Measurements from ENCODE around the gene VPS9D1.

Gene VPS9D1

DNA sequence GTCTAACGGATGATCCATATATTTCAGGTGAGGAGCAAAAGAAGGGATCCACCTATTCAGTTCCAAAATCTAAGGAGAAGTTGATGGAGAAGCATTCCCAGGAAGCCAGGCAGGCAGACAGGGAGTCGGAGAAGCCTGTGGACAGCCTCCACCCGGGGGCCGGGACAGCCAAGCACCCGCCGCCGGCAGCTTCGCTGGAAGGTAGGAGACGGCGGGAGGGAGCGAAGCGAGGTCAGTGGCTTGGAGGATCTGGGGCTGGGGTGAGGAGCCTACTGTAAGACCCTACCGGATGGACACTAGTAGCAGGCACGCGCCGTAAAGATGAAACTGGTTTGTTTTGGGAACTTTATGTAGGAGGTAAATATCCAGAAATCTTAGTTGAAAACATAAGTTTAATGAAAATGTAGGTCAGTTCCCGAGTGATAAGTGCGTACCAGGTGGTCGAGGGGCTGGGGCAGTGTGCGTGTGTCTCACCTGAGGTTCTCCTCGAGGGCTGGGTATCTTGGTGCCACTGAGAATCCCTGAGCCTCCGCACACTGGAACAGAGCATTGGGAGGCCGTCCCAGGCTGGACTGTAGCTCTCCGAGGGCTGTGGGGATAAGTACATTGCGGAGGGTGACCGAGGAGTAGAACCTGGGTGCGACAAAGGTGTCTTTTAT is 62.3 kb downstream of the VPS9D1 start:
- no peak for DNase-seq

GRCh38 chr16:89657442-89658220 is 63.1 kb downstream of the VPS9D1 start, which contains the start of the genes CHMP1A and SPATA33:
CHMP1A (minus strand) TSS chr16:89657708; CDS start chr16:89657588, 120 bp downstream.
SPATA33 (plus strand) TSS chr16:89657836; CDS start chr16:89657912, 76 bp downstream.
- peak; percentile 88 for DNase-seq

Measured in effector CD8-positive, alpha-beta T cell (primary cell).